Fibroblast of lung (primary cell): ENCODE data around the gene DAPK1.

ENCODE experiments used
- EZH2 ChIP-seq: IDR thresholded peaks from 2 replicates; pipeline ENCODE4 v1.5.1; 2012; ENCODE audit warnings: low read length, control low read depth, mild to moderate bottlenecking; ENCODE audit errors: missing control alignments
- TF ChIP-seq, protein P1 (sequence below), 2 donors: IDR thresholded peaks in 1 of 2; conservative IDR thresholded peaks in 1 of 2; 1 replicate in 1 of 2; 2 replicates in 1 of 2; pipeline ENCODE4 v1.5.1; 2011 to 2012; ENCODE audit warnings: low read length in 2 of 2, control low read depth in 1 of 2, inconsistent platforms in 1 of 2, low read depth in 1 of 2, mild to moderate bottlenecking in 1 of 2

GRCh38 chr9:87451149-87451548 is 46.5 kb upstream of the DAPK1 start:
- no peak for TF ChIP-seq EZH2
- TF ChIP-seq, protein P1, sequence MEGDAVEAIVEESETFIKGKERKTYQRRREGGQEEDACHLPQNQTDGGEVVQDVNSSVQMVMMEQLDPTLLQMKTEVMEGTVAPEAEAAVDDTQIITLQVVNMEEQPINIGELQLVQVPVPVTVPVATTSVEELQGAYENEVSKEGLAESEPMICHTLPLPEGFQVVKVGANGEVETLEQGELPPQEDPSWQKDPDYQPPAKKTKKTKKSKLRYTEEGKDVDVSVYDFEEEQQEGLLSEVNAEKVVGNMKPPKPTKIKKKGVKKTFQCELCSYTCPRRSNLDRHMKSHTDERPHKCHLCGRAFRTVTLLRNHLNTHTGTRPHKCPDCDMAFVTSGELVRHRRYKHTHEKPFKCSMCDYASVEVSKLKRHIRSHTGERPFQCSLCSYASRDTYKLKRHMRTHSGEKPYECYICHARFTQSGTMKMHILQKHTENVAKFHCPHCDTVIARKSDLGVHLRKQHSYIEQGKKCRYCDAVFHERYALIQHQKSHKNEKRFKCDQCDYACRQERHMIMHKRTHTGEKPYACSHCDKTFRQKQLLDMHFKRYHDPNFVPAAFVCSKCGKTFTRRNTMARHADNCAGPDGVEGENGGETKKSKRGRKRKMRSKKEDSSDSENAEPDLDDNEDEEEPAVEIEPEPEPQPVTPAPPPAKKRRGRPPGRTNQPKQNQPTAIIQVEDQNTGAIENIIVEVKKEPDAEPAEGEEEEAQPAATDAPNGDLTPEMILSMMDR (conservative IDR thresholded peaks at IDR 0.05 in 1 of 2, IDR thresholded peaks at IDR 0.05 in 1 of 2; ENCODE audit: low read depth in 1 of 2, low read length in 2 of 2): no peak
